ENCODE results near the gene MGAT3. TPM values are rescaled to one million over a fixed set of nuclear protein-coding genes. Genes with fewer than 3 reads are reported as not detected.

The MGAT3 gene
- total and polyA plus RNA-seq, 10 donors = 1.3 to 14.4 (median 9.1) TPM

- H3K9me3 ChIP-seq = peaks cover 0 to 10% (median 0%) of the 10 kb centered on the region in 8 donors
- no peaks in the 10 kb centered on the region for H3K27me3 ChIP-seq (replicated peaks in 1 of 7)
- 73 to 80% (median 80%) methylated on average over 14 to 18 of the region's 18 CpGs for WGBS, 5 donors
- H3K27ac ChIP-seq = peak overlapping the region in 5 of 8 donors; percentile 23 to 67 (median 47)
- peaks cover 0 to 89% (median 74%) of the 10 kb centered on the region in 6 donors for H3K36me3 ChIP-seq
- H3K4me3 ChIP-seq = no peak overlapping the region
- no peak for TF ChIP-seq CTCF (IDR thresholded peaks at IDR 0.05 in 8 of 11, conservative IDR thresholded peaks at IDR 0.05 in 3 of 11)
- TF ChIP-seq POLR2AphosphoS5 (IDR thresholded peaks at IDR 0.05) = peak; percentile 40 to 74 (median 71)
- H3K4me1 ChIP-seq = peaks cover 4 to 67% (median 31%) of the 10 kb centered on the region in 6 donors
- intact Hi-C loops (cut with DNase I; ENCODE audit: low total_unique reads) = loop anchor here (10.0 kb wide), 1 partner anchor 339 kb away; no protein-coding TSS in a partner anchor
- DNase-seq = no peak
Observed at GRCh38 chr22:39513791-39514190, 57.0 kb downstream of the MGAT3 start.

- 54 to 70% (median 56%) methylated on average over 8 of the region's 8 CpGs for WGBS, 5 donors
- H3K36me3 ChIP-seq = peaks cover 0 to 82% (median 69%) of the 10 kb centered on the region in 6 donors
- intact Hi-C loops (cut with DNase I; ENCODE audit: low total_unique reads) = loop anchor here (10.0 kb wide), 1 partner anchor 340 kb away; no protein-coding TSS in a partner anchor
Observed at GRCh38 chr22:39514373-39514973, 57.7 kb downstream of the MGAT3 start.

GRCh38 chr22:39515266-39516050 lies 58.6 kb downstream of the MGAT3 start:
- Histone ChIP-seq H3K36me3 (peaks cover 0 to 73% (median 60%) of the 10 kb centered on the region in 6 donors), H3K4me3 (no peak overlapping the region), H3K9me3 (peaks cover 0 to 10% (median 0%) of the 10 kb centered on the region in 8 donors), H3K27me3 (replicated peaks in 1 of 7) (no peaks in the 10 kb centered on the region), H3K27ac (peak overlapping the region in 1 of 8 donors; percentile 67), H3K4me1 (peaks cover 8 to 59% (median 30%) of the 10 kb centered on the region in 6 donors)
- no peak for DNase-seq
- WGBS, 5 donors = 78 to 87% (median 86%) methylated on average over 8 to 12 of the region's 12 CpGs
- intact Hi-C loops (cut with DNase I; ENCODE audit: low total_unique reads) = loop anchor here (10.0 kb wide), 1 partner anchor 341 kb away; no protein-coding TSS in a partner anchor
- TF ChIP-seq CTCF (IDR thresholded peaks at IDR 0.05 in 8 of 11, conservative IDR thresholded peaks at IDR 0.05 in 3 of 11) (no peak), POLR2AphosphoS5 (IDR thresholded peaks at IDR 0.05) (no peak), POLR2A (IDR thresholded peaks at IDR 0.05) (no peak)

More at GRCh38 chr22:39514373-39514973, 57.7 kb downstream of the MGAT3 start:
- Histone ChIP-seq H3K27ac (peak overlapping the region in 5 of 8 donors; percentile 1 to 67 (median 47)), H3K4me3 (no peak overlapping the region), H3K4me1 (peaks cover 10 to 67% (median 34%) of the 10 kb centered on the region in 6 donors), H3K27me3 (replicated peaks in 1 of 7) (no peaks in the 10 kb centered on the region), H3K9me3 (peaks cover 0 to 10% (median 0%) of the 10 kb centered on the region in 8 donors)
- DNase-seq = no peak
- TF ChIP-seq POLR2A (IDR thresholded peaks at IDR 0.05) (no peak), CTCF (IDR thresholded peaks at IDR 0.05 in 8 of 11, conservative IDR thresholded peaks at IDR 0.05 in 3 of 11) (peak in 10 of 11 experiments; percentile 27 to 71 (median 64))

Measured in spleen (tissue), 11 donors.